Endothelial cell of umbilical vein (primary cell): ENCODE data around the gene DCUN1D2. TPM values are rescaled to one million over a fixed set of nuclear protein-coding genes. Genes with fewer than 3 reads are reported as not detected.

ENCODE experiments used
- BruUV-seq: library from RNA; stranded (reverse); fragments of 400-500 nt; replicated peaks from 2 replicates; lab custom pipeline; 2021; lab: Mats Ljungman, UMichigan
- CTCF ChIA-PET: fragments of 300-600, 350-600 bp; sonication (Branson Sonifier 250); formaldehyde crosslinking; loops from one replicate; lab custom pipeline; 2021; ENCODE audit warnings: antibody characterized with exemption, inconsistent platforms; lab: Charles Lee
- POLR2A ChIA-PET: fragments of 300-600, 350-600 bp; sonication (Branson Sonifier 250); formaldehyde crosslinking; loops from one replicate; lab custom pipeline; 2021; ENCODE audit warnings: antibody characterized with exemption, inconsistent platforms; lab: Charles Lee
- DNase-seq: peaks from one replicate; pipeline ENCODE4 v3.0.0-alpha.2; 2011; ENCODE audit warnings: low read depth, low spot score
- FAIRE-seq: peaks from 2 replicates; lab custom pipeline; 2011; peaks lifted over from hg19 to GRCh38; lab: Jason Lieb, UNC
- H2AFZ ChIP-seq: 2 replicates; pipeline ENCODE4 v1.6.0; 2012; ENCODE audit warnings: low read depth, low read length, control low read depth, inconsistent platforms
- H3K27ac ChIP-seq: 2 replicates; pipeline ENCODE4 v1.5.1; 2011; ENCODE audit warnings: low read depth, mild to moderate bottlenecking, control low read depth, low read length, moderate library complexity; ENCODE audit not compliant: insufficient read depth
- H3K27me3 ChIP-seq, 2 experiments: 2 replicates each; pipeline versions ENCODE4 v1.6.0 to v1.6.1; 2011; ENCODE audit warnings: low read length in 2 of 2, mixed read lengths in 1 of 2; ENCODE audit not compliant: control insufficient read depth in 2 of 2, insufficient read depth in 2 of 2
- H3K36me3 ChIP-seq, 2 experiments: 2 replicates in 1 of 2; 3 replicates in 1 of 2; pipeline ENCODE4 v1.5.1; 2011; ENCODE audit warnings: low read length in 2 of 2, mild to moderate bottlenecking in 1 of 2, moderate library complexity in 1 of 2; ENCODE audit not compliant: control insufficient read depth in 2 of 2, insufficient read depth in 2 of 2; ENCODE audit errors: extremely low read depth in 1 of 2
- H3K4me1 ChIP-seq: 3 replicates; pipeline ENCODE4 v1.5.1; 2011; ENCODE audit warnings: mild to moderate bottlenecking, low read length; ENCODE audit not compliant: control insufficient read depth, insufficient read depth; ENCODE audit errors: extremely low read depth
- H3K4me2 ChIP-seq: 2 replicates; pipeline ENCODE4 v1.6.1; 2011; ENCODE audit warnings: low read length, control low read depth, mixed read lengths; ENCODE audit not compliant: insufficient read depth
- H3K4me3 ChIP-seq, 3 experiments: fragments of 200-600 bp in 1 of 3; sonication (generic), shearing (Covaris generic) in 1 of 3; replicated peaks in 1 of 3; 2 replicates each; pipeline ENCODE4 v1.5.1; 2011 to 2016; ENCODE audit warnings: control low read depth in 3 of 3, low read length in 3 of 3, mild to moderate bottlenecking in 2 of 3, inconsistent platforms in 1 of 3, low read depth in 1 of 3, moderate library complexity in 1 of 3; ENCODE audit not compliant: insufficient read depth in 1 of 3
- H3K79me2 ChIP-seq: 2 replicates; pipeline ENCODE4 v1.6.0; 2012; ENCODE audit warnings: low read length, inconsistent platforms; ENCODE audit not compliant: control insufficient read depth, insufficient read depth
- H3K9ac ChIP-seq: replicated peaks from 2 replicates; pipeline ENCODE3; 2011; ENCODE audit warnings: low read length, control low read depth; ENCODE audit not compliant: insufficient read depth; ENCODE audit errors: extremely low read depth
- H3K9me1 ChIP-seq: replicated peaks from 3 replicates; pipeline ENCODE4 v1.6.0; 2011; ENCODE audit warnings: mild to moderate bottlenecking, low read length; ENCODE audit not compliant: control insufficient read depth, insufficient read depth; ENCODE audit errors: extremely low read depth
- H3K9me3 ChIP-seq: replicated peaks from 2 replicates; pipeline ENCODE4 v1.5.1; 2012; ENCODE audit warnings: low read length, inconsistent platforms; ENCODE audit not compliant: control insufficient read depth, insufficient read depth
- H4K20me1 ChIP-seq: replicated peaks from 2 replicates; pipeline ENCODE3; 2011; ENCODE audit warnings: mild to moderate bottlenecking, low read length; ENCODE audit not compliant: control insufficient read depth, insufficient read depth; ENCODE audit errors: extremely low read depth
- EZH2 ChIP-seq: IDR thresholded peaks from 2 replicates; pipeline ENCODE4 v1.6.1; 2012; ENCODE audit warnings: borderline replicate concordance, low read depth, mild to moderate bottlenecking, moderate library complexity, low read length, inconsistent platforms; ENCODE audit not compliant: severe bottlenecking
- FOS ChIP-seq: IDR thresholded peaks from 2 replicates; pipeline ENCODE4 v1.6.1; 2011; ENCODE audit warnings: mild to moderate bottlenecking, low read length, moderate library complexity, borderline replicate concordance; ENCODE audit not compliant: insufficient read depth
- GATA2 ChIP-seq: IDR thresholded peaks from 2 replicates; pipeline ENCODE4 v1.7.0; 2011; ENCODE audit warnings: low read depth, mild to moderate bottlenecking, moderate library complexity, mixed read lengths, low read length; ENCODE audit not compliant: insufficient read length, insufficient read depth
- JUN ChIP-seq: IDR thresholded peaks from 2 replicates; pipeline ENCODE4 v1.6.1; 2011; ENCODE audit warnings: borderline replicate concordance, low read depth; ENCODE audit not compliant: insufficient read length, insufficient read depth
- MYC ChIP-seq: IDR thresholded peaks from one replicate; pipeline ENCODE4 v1.6.1; 2011; ENCODE audit warnings: mild to moderate bottlenecking, low read depth, low read length
- POLR2A ChIP-seq: IDR thresholded peaks from 2 replicates; pipeline ENCODE4 v1.6.1; 2012; ENCODE audit warnings: low read depth, mild to moderate bottlenecking, control low read depth, low read length
- POLR2AphosphoS5 ChIP-seq: IDR thresholded peaks from 2 replicates; pipeline ENCODE4 v1.6.1; 2012; ENCODE audit warnings: low read depth, mild to moderate bottlenecking, control low read depth, low read length, moderate library complexity; ENCODE audit not compliant: insufficient read depth
- dilution Hi-C: fragments of 300-500 bp; cut with MboI; formaldehyde crosslinking; loops from one replicate; pipeline ENCODE4 v1.15.0; 2019; ENCODE audit warnings: low sequenced_read_pairs; ENCODE audit not compliant: extremely low pct_ligation_motif_present
- intact Hi-C: fragments of 100-400 bp; cut with micrococcal nuclease; formaldehyde crosslinking; loops from one replicate; pipeline ENCODE4 v1.10.0; 2022
- polyA plus RNA-seq, 4 experiments: library from polyadenylated mRNA; depleted of rRNA in 3 of 4; stranded (reverse) in 3 of 4; unstranded in 1 of 4; fragments of >200 nt; gene quantifications; 2 replicates each; pipeline versions ENCODE4 v1.2.1 to v1.2.3, GENCODE V29; 2011 to 2012; ENCODE audit warnings: missing spikeins in 1 of 4
- total RNA-seq: library from RNA; stranded (reverse); gene quantifications from 2 replicates; pipeline ENCODE4 v1.2.3, GENCODE V29; 2021
- TF ChIP-seq, protein P1 (sequence below): IDR thresholded peaks from 2 replicates; pipeline ENCODE4 v1.6.1; 2011; ENCODE audit not compliant: insufficient read depth, insufficient read length
- TF ChIP-seq, protein P2 (sequence below), 2 donors: IDR thresholded peaks; 1 replicate in 1 of 2; 2 replicates in 1 of 2; pipeline ENCODE4 v1.5.1; 2011; ENCODE audit warnings: low read length in 2 of 2, mild to moderate bottlenecking in 2 of 2, moderate library complexity in 2 of 2, control low read depth in 1 of 2, inconsistent platforms in 1 of 2, low read depth in 1 of 2; ENCODE audit not compliant: insufficient read depth in 1 of 2; ENCODE audit errors: extremely low read depth in 1 of 2

The DCUN1D2 gene
- total and polyA plus RNA-seq, 2 donors (not counting 3 experiments of a cell fraction or from before 2014, with no cell fraction given): 10.5 to 24.9 TPM

DNA sequence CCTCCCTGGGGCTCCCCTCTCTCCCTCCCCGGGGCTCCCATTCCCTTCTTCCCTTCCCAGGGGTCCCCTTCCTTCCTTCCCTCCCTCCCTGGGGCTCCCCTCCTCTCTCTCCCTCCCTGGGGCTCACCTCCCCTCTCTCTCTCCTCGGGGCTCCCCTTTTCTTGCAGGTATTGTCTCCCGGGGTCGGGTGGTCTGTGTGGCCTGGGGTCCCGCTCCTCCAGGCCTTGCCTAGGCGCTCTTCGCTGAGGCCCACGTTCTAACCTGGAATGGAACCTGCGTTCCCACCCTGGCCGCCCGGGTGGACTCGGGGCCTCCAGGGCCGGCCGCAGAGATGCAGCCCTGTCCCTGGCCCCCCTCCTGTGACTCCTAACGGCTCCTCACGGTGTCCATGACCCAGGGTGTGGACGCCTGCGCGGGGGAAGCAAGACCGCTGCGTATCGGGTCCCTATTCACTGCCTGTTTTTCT is 940 bp upstream of the DCUN1D2 start:
- H3K36me3 ChIP-seq: peaks cover 3 to 11% of the 10 kb centered on the region in 2 experiments
- TSS peak; percentile 38 for BruUV-seq
- peak overlapping the region; percentile 63 for H3K27ac ChIP-seq
- peaks cover 85% of the 10 kb centered on the region for H3K79me2 ChIP-seq
- no peaks in the 10 kb centered on the region for H3K27me3 ChIP-seq
- peaks cover 49% of the 10 kb centered on the region for H3K4me1 ChIP-seq
- FAIRE-seq: peak; percentile 37
- intact Hi-C loops (loop anchor here (1.0 to 2.0 kb wide), 3 partner anchors 55 to 195 kb away; partner anchors contain the start of gene LAMP1), dilution Hi-C loops (no loop called here)
- CTCF ChIA-PET: no interaction called here
- peak overlapping the region; percentile 34 for H2AFZ ChIP-seq
- H3K9ac ChIP-seq: peak overlapping the region; percentile 75
- no peaks in the 10 kb centered on the region for H3K9me1 ChIP-seq
- H3K4me3 ChIP-seq: peak overlapping the region; percentile 61 to 90 (median 78)
- no peaks in the 10 kb centered on the region for H3K9me3 ChIP-seq
- H3K4me2 ChIP-seq: peak overlapping the region; percentile 82
- POLR2A ChIA-PET: no interaction called here
- H4K20me1 ChIP-seq: no peaks in the 10 kb centered on the region
- DNase-seq: peak; percentile 46
- TF ChIP-seq, protein P1, sequence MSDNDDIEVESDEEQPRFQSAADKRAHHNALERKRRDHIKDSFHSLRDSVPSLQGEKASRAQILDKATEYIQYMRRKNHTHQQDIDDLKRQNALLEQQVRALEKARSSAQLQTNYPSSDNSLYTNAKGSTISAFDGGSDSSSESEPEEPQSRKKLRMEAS: no peak
- TF ChIP-seq GATA2: no peak
- TF ChIP-seq POLR2AphosphoS5: no peak
- no peak for TF ChIP-seq FOS
- TF ChIP-seq MYC: no peak
- TF ChIP-seq, protein P2, sequence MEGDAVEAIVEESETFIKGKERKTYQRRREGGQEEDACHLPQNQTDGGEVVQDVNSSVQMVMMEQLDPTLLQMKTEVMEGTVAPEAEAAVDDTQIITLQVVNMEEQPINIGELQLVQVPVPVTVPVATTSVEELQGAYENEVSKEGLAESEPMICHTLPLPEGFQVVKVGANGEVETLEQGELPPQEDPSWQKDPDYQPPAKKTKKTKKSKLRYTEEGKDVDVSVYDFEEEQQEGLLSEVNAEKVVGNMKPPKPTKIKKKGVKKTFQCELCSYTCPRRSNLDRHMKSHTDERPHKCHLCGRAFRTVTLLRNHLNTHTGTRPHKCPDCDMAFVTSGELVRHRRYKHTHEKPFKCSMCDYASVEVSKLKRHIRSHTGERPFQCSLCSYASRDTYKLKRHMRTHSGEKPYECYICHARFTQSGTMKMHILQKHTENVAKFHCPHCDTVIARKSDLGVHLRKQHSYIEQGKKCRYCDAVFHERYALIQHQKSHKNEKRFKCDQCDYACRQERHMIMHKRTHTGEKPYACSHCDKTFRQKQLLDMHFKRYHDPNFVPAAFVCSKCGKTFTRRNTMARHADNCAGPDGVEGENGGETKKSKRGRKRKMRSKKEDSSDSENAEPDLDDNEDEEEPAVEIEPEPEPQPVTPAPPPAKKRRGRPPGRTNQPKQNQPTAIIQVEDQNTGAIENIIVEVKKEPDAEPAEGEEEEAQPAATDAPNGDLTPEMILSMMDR (IDR thresholded peaks at IDR 0.05; ENCODE audit: extremely low read depth in 1 of 2, insufficient read depth in 1 of 2, low read depth in 1 of 2, low read length in 2 of 2): no peak
- TF ChIP-seq EZH2: no peak
- TF ChIP-seq JUN: no peak
- no peak for TF ChIP-seq POLR2A
